ENCODE results near the gene DUSP8.

DUSP8 gene

GRCh38 chr11:1566381-1567051, 5.6 kb downstream of the DUSP8 start:
- in situ Hi-C loops (cut with HindIII; ENCODE audit: low sequenced_read_pairs) = no loop called here

- in situ Hi-C loops (cut with HindIII; ENCODE audit: low sequenced_read_pairs) = no loop called here
These were observed 6.2 kb downstream of the DUSP8 start for GRCh38 chr11:1565904-1566247.

- in situ Hi-C loops (cut with HindIII; ENCODE audit: low sequenced_read_pairs) = no loop called here
These were observed 6.7 kb downstream of the DUSP8 start for GRCh38 chr11:1565173-1565903.

GRCh38 chr11:1564535-1565172, 7.4 kb downstream of the DUSP8 start:
- in situ Hi-C loops (cut with HindIII; ENCODE audit: low sequenced_read_pairs) = no loop called here

- in situ Hi-C loops (cut with HindIII; ENCODE audit: low sequenced_read_pairs) = no loop called here
These were observed 8.2 kb downstream of the DUSP8 start for GRCh38 chr11:1563697-1564534.

- in situ Hi-C loops (cut with HindIII; ENCODE audit: low sequenced_read_pairs) = no loop called here
These were observed 8.9 kb downstream of the DUSP8 start for GRCh38 chr11:1563149-1563638.

GRCh38 chr11:1562469-1563148, 9.5 kb downstream of the DUSP8 start:
- in situ Hi-C loops (cut with HindIII; ENCODE audit: low sequenced_read_pairs) = no loop called here

GRCh38 chr11:1561955-1562354, 10.1 kb downstream of the DUSP8 start:
- in situ Hi-C loops (cut with HindIII; ENCODE audit: low sequenced_read_pairs) = no loop called here

GRCh38 chr11:1561266-1561665, 10.8 kb downstream of the DUSP8 start:
- in situ Hi-C loops (cut with HindIII; ENCODE audit: low sequenced_read_pairs) = no loop called here

- in situ Hi-C loops (cut with HindIII; ENCODE audit: low sequenced_read_pairs) = no loop called here
These were observed 11.3 kb downstream of the DUSP8 start for GRCh38 chr11:1560649-1561251.

- in situ Hi-C loops (cut with HindIII; ENCODE audit: low sequenced_read_pairs) = no loop called here
These were observed 11.9 kb downstream of the DUSP8 start for GRCh38 chr11:1560002-1560648.

- in situ Hi-C loops (cut with HindIII; ENCODE audit: low sequenced_read_pairs) = no loop called here
These were observed 12.7 kb downstream of the DUSP8 start for GRCh38 chr11:1559111-1559951.

- in situ Hi-C loops (cut with HindIII; ENCODE audit: low sequenced_read_pairs) = no loop called here
These were observed 13.3 kb downstream of the DUSP8 start for GRCh38 chr11:1558775-1559110.

- in situ Hi-C loops (cut with HindIII; ENCODE audit: low sequenced_read_pairs) = no loop called here
These were observed 13.9 kb downstream of the DUSP8 start for GRCh38 chr11:1557904-1558774.

- in situ Hi-C loops (cut with HindIII; ENCODE audit: low sequenced_read_pairs) = no loop called here
These were observed 14.8 kb downstream of the DUSP8 start for GRCh38 chr11:1557051-1557884.

GRCh38 chr11:1556278-1556902, 15.7 kb downstream of the DUSP8 start:
- in situ Hi-C loops (cut with HindIII; ENCODE audit: low sequenced_read_pairs) = no loop called here

GRCh38 chr11:1555713-1556153, 16.3 kb downstream of the DUSP8 start:
- in situ Hi-C loops (cut with HindIII; ENCODE audit: low sequenced_read_pairs) = no loop called here

Data from endothelial cell of hepatic sinusoid (primary cell).